ENCODE data around the gene SELENOT.
"Not testable (repeated sequence)": the region's sequence is repeated elsewhere in the genome, so short reads cannot be mapped to it uniquely, and the experiment has no call there.

DNA sequence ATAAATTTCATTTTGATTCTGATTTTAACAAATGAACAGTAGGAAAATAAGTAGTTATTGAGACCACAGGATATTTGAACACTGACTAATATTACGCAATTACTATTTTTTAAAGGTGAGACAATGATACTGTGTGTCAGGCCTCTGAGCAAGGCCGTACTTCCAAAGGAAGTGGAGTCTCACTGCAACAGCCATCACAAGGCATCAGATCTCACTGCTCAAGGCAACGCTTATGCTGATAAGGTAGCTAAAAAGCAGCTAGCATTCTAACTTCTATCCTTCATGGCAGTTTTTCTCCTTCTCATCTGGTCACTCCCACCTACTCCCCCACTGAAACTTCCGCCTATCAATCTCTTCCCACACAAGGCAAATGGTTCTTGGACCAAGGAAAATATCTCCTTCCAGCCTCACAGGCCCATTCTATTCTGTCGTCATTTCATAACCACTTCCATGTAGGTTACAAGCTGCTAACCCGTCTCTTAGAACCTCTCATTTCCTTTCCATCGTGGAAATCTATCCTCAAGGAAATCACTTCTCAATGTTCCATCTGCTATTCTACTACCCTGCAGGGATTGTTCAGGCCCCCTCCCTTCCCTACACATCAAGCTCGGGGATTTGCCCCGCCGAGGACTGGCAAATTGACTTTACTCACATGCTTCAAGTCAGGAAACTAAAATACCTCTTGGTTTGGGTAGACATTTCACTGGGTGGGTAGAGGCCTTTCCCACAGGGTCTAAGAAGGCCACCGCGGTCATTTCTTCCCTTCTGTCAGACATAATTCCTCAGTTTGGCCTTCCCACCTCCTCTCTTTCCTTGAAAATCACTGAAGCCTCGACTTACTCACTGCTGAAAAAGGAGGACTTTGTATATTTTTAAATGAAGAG, 2.2 kb upstream of the SELENOT start:
- TF ChIP-seq, protein P1, sequence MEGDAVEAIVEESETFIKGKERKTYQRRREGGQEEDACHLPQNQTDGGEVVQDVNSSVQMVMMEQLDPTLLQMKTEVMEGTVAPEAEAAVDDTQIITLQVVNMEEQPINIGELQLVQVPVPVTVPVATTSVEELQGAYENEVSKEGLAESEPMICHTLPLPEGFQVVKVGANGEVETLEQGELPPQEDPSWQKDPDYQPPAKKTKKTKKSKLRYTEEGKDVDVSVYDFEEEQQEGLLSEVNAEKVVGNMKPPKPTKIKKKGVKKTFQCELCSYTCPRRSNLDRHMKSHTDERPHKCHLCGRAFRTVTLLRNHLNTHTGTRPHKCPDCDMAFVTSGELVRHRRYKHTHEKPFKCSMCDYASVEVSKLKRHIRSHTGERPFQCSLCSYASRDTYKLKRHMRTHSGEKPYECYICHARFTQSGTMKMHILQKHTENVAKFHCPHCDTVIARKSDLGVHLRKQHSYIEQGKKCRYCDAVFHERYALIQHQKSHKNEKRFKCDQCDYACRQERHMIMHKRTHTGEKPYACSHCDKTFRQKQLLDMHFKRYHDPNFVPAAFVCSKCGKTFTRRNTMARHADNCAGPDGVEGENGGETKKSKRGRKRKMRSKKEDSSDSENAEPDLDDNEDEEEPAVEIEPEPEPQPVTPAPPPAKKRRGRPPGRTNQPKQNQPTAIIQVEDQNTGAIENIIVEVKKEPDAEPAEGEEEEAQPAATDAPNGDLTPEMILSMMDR (IDR thresholded peaks at IDR 0.05), result not testable (repeated sequence)
- TF ChIP-seq POLR2A (IDR thresholded peaks at IDR 0.05), result not testable (repeated sequence)
